MM.1S (cell line): ENCODE data around the gene DHX35.

Experiments
- DNase-seq: peaks from one replicate; pipeline ENCODE4 v3.0.0-alpha.2; 2015
- H2AFZ ChIP-seq: fragments of 300-600 bp; sonication (generic); 2 replicates; pipeline ENCODE4 v1.6.0; 2016; ENCODE audit warnings: antibody characterized with exemption, low read length
- H3F3A ChIP-seq: fragments of 300-600 bp; sonication (generic); 2 replicates; pipeline ENCODE4 v1.6.1; 2016; ENCODE audit warnings: mild to moderate bottlenecking, antibody characterized with exemption, low read length, moderate library complexity, mixed read lengths; ENCODE audit not compliant: insufficient read depth
- H3K27ac ChIP-seq: fragments of 300-600 bp; sonication (generic); 2 replicates; pipeline ENCODE4 v1.5.1; 2016; ENCODE audit warnings: mild to moderate bottlenecking, low read length
- H3K27me3 ChIP-seq: fragments of 300-600 bp; sonication (generic); replicated peaks from 2 replicates; pipeline ENCODE4 v1.6.0; 2016; ENCODE audit warnings: low read length; ENCODE audit not compliant: insufficient read depth
- H3K36me3 ChIP-seq: fragments of 300-600 bp; sonication (generic); replicated peaks from 2 replicates; pipeline ENCODE4 v1.6.1; 2016; ENCODE audit warnings: mild to moderate bottlenecking, low read length, mixed read lengths; ENCODE audit not compliant: insufficient read depth
- H3K4me1 ChIP-seq: fragments of 300-600 bp; sonication (generic); 2 replicates; pipeline ENCODE4 v1.6.1; 2016; ENCODE audit warnings: low read length, mixed read lengths
- H3K4me2 ChIP-seq: fragments of 300-600 bp; sonication (generic); 2 replicates; pipeline ENCODE4 v1.6.0; 2016; ENCODE audit warnings: low read depth, low read length
- H3K4me3 ChIP-seq: fragments of 300-600 bp; sonication (generic); 2 replicates; pipeline ENCODE4 v1.5.1; 2016; ENCODE audit warnings: low read length, mixed read lengths
- H3K79me2 ChIP-seq: fragments of 300-600 bp; sonication (generic); 2 replicates; pipeline ENCODE4 v1.6.1; 2016; ENCODE audit warnings: mixed run types, low read length, mixed read lengths
- H3K9ac ChIP-seq: fragments of 300-600 bp; sonication (generic); 2 replicates; pipeline ENCODE4 v1.6.1; 2016; ENCODE audit warnings: low read length, mixed read lengths
- H3K9me2 ChIP-seq: fragments of 300-600 bp; sonication (generic); replicated peaks from 2 replicates; pipeline ENCODE4 v1.6.1; 2016; ENCODE audit warnings: mild to moderate bottlenecking, low read length, mixed read lengths; ENCODE audit not compliant: insufficient read depth
- H3K9me3 ChIP-seq: fragments of 300-600 bp; sonication (generic); replicated peaks from 2 replicates; pipeline ENCODE4 v1.6.1; 2016; ENCODE audit warnings: mild to moderate bottlenecking, low read length, mixed read lengths; ENCODE audit not compliant: insufficient read depth
- H4K20me1 ChIP-seq: fragments of 300-600 bp; sonication (generic); 2 replicates; pipeline ENCODE4 v1.6.1; 2016; ENCODE audit warnings: mild to moderate bottlenecking, low read length, moderate library complexity, mixed read lengths; ENCODE audit not compliant: insufficient read depth
- CTCF ChIP-seq: fragments of 300-600 bp; sonication (generic); IDR thresholded peaks from 2 replicates; pipeline ENCODE4 v1.5.1; 2016; ENCODE audit warnings: antibody characterized with exemption, low read length, mixed read lengths
- EZH2 ChIP-seq: fragments of 300-600 bp; sonication (generic); optimal IDR thresholded peaks from 2 replicates; pipeline ENCODE3; 2017; ENCODE audit warnings: low read depth, mild to moderate bottlenecking, antibody characterized with exemption, low read length, mixed read lengths
- EZH2phosphoT487 ChIP-seq: fragments of 300-600 bp; sonication (generic); IDR thresholded peaks from 2 replicates; pipeline ENCODE4 v1.6.1; 2018; ENCODE audit warnings: antibody characterized with exemption, low read length

Gene DHX35

GRCh38 chr20:39042279-39043150 lies 80.4 kb downstream of the DHX35 start:
- Histone ChIP-seq H3K4me3 (no peak overlapping the region), H3F3A (no peaks in the 10 kb centered on the region), H2AFZ (no peak overlapping the region), H3K79me2 (no peaks in the 10 kb centered on the region), H3K4me1 (no peaks in the 10 kb centered on the region), H3K27me3 (no peaks in the 10 kb centered on the region), H3K9me3 (no peaks in the 10 kb centered on the region), H3K27ac (no peak overlapping the region), H3K9ac (no peak overlapping the region), H3K4me2 (no peak overlapping the region), H3K36me3 (no peaks in the 10 kb centered on the region), H4K20me1 (no peaks in the 10 kb centered on the region), H3K9me2 (no peaks in the 10 kb centered on the region)
- DNase-seq = no peak
- TF ChIP-seq CTCF (no peak), EZH2 (no peak), EZH2phosphoT487 (no peak)

DNA sequence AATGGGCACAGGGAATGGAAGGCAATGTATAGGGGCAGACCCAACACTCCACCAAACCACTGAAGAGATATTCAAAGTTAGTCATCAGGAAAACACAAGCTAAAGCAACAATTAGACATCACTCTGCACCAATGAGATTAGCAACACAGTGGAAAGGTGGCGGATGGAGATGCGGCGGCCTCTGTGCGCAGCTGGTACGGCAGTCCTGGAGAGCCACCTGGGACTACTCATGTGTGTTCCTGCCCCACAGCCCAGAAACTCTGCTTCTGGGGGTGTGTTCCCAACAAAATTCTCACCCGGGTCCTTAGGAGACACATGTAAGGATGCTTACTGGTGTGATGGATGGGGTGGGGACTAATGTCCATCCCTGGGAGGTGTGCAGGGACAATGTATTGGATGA lies 82.4 kb downstream of the DHX35 start:
- H3K27ac ChIP-seq = no peak overlapping the region
- TF ChIP-seq EZH2phosphoT487 (no peak), CTCF (no peak), EZH2 (no peak)
- H3K4me1 ChIP-seq = no peaks in the 10 kb centered on the region
- H3K79me2 ChIP-seq = no peaks in the 10 kb centered on the region
- no peaks in the 10 kb centered on the region for H3K9me3 ChIP-seq
- no peaks in the 10 kb centered on the region for H4K20me1 ChIP-seq
- H3F3A ChIP-seq = no peaks in the 10 kb centered on the region; the same call in 1 of the 2 replicates
- no peak for DNase-seq
- H3K4me3 ChIP-seq = no peak overlapping the region
- H3K36me3 ChIP-seq = no peaks in the 10 kb centered on the region
- no peak overlapping the region for H3K9ac ChIP-seq
- H3K9me2 ChIP-seq = no peaks in the 10 kb centered on the region
- no peaks in the 10 kb centered on the region for H3K27me3 ChIP-seq
- no peak overlapping the region for H3K4me2 ChIP-seq
- H2AFZ ChIP-seq = no peak overlapping the region

GRCh38 chr20:39045676-39046075 lies 83.5 kb downstream of the DHX35 start:
- no peak overlapping the region for H3K27ac ChIP-seq
- H3K4me1 ChIP-seq = no peaks in the 10 kb centered on the region
- H3K9me3 ChIP-seq = no peaks in the 10 kb centered on the region
- no peak overlapping the region for H3K9ac ChIP-seq
- no peaks in the 10 kb centered on the region for H3K79me2 ChIP-seq
- no peaks in the 10 kb centered on the region for H3K9me2 ChIP-seq
- TF ChIP-seq EZH2 (no peak), CTCF (no peak), EZH2phosphoT487 (no peak)
- no peak overlapping the region for H2AFZ ChIP-seq
- DNase-seq = no peak
- H3K36me3 ChIP-seq = no peaks in the 10 kb centered on the region
- no peaks in the 10 kb centered on the region; the same call in 1 of the 2 replicates for H3F3A ChIP-seq
- no peaks in the 10 kb centered on the region for H4K20me1 ChIP-seq
- no peak overlapping the region for H3K4me2 ChIP-seq
- no peak overlapping the region for H3K4me3 ChIP-seq
- H3K27me3 ChIP-seq = no peaks in the 10 kb centered on the region
